GM19468 (cell line): ENCODE measurements around the gene BNIP3.

Experiments
- ATAC-seq: cut with Tn5 transposase; IDR thresholded peaks from one replicate; pipeline ENCODE4 v1.9.1; 2021; ENCODE audit warnings: mild to moderate bottlenecking, moderate library complexity, moderate number of reproducible peaks; ENCODE audit not compliant: unreplicated experiment; ENCODE audit errors: extremely low read depth

BNIP3 gene

DNA sequence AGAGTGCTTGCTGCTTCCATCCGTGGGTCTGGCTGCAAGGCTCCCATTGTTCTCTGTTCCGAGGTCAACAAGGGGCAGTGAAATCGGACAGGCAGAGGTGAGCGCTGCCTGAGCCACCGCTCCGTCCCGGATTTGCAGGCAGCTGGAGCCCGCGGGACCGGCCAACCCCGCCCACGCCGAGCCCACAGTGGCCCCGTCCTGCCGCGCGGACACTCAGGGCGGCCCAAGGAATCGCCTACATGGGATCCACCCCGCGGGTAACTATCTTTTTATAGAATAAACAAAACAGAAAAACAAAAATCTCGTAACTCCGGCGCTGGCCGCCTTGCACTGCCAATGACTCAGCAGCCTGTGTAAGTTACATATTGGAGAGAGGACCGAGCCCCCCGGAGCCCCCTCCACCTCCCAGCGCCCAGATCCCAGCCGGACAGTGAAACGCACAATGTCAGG, 1.9 kb downstream of the BNIP3 start:
- ATAC-seq = no peak

GRCh38 chr10:131979336-131979735, 2.4 kb downstream of the BNIP3 start:
- no peak for ATAC-seq

DNA sequence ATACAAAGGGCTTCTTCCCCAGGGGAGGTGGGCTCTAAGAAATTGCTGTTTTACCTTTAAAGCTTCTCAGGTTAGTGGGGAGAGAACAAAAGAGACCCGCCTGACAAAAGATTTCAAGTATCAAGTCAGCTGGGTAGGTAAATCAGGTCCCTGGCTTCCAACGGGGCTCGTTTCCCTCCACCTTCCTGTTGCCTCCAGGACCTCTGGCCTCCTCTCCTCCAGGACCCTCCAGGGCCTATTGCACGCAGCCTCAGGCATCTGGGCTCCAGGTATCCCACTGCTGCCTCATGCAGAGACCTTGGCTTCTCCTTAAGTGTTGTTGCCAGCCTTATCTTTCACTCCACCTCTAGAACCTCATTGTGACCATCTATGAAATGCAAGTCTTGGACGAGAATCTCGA, 2.9 kb downstream of the BNIP3 start:
- no peak for ATAC-seq

- no peak for ATAC-seq
These were observed 3.4 kb downstream of the BNIP3 start for GRCh38 chr10:131978366-131978765.

DNA sequence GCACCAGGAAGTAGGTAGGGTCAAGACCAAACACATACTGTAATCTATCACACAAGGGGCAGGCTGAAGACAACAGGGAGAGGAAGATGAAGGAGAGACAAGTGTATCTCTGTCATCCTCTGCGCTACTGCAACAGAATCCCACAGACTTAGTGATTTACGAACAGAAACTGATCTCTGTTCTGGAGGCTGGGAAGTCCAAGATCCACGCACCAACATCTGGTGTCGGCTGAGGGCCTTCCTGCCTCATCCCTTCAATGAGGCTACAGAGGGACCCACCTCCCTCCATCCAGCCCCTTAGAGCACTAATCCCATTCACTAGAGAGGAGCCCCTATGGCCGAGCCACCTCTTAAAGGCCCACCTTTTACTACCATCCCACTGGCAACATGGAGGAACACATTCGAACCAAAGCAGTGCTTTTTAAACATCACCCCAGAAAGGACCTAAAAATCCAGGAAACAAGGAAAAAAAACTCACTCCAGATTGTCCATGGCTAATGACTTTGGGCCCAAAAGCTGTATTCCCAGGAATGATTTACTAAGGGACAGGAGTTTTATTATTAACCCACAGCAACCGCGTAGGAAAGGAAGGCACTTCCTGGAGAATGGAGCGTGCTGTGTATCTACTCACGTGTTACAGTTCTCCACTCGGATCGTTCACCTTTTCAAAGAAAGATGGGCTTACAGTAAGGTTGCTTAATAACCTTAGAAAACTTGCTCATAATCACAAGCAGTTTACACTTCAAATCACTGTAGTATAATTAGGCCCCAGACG, 4.2 kb downstream of the BNIP3 start:
- ATAC-seq = no peak

- ATAC-seq = no peak
These were observed 5.9 kb downstream of the BNIP3 start for GRCh38 chr10:131975796-131976195.

- no peak for ATAC-seq
These were observed 6.7 kb downstream of the BNIP3 start for GRCh38 chr10:131975003-131975402.

DNA sequence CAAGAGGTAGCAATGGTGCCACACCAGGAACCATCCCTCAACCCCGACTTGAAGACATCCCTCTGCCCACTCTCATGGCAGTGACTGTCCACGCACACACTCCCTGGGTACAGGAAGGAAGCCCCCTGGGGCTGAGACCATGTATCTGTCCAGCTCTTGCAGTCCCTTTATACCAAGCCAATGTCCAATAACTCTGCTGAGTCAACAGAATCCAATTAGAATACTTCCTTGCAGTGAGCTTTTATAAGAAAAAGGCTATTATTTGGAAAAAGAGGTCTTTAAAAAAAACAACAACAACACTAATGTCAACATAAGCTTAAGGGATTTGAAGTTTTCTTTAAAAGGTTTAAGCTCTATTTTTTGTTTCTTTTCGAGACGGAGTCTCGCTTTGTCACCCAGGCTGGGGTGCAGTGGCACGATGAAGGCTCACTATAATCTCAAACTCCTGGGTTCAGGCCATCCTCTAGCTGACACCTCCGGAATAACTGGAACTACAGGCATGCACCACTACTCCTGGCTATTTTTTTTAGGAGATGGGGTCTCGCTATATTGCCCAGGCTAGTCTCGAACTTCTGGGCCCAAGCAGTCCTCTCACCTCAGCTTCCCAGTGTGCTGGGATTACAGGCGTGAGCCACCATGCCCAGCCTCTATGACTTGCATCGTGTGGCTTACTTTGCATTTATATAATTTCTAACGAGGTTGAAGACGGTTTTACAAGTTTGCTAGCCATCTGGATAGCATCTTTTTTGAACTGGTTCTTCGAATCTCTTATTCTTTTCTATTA, 7.5 kb downstream of the BNIP3 start:
- ATAC-seq = no peak

- no peak for ATAC-seq
These were observed 8.4 kb downstream of the BNIP3 start for GRCh38 chr10:131973160-131973951.

GRCh38 chr10:131972474-131973071, 9.2 kb downstream of the BNIP3 start:
- no peak for ATAC-seq

DNA sequence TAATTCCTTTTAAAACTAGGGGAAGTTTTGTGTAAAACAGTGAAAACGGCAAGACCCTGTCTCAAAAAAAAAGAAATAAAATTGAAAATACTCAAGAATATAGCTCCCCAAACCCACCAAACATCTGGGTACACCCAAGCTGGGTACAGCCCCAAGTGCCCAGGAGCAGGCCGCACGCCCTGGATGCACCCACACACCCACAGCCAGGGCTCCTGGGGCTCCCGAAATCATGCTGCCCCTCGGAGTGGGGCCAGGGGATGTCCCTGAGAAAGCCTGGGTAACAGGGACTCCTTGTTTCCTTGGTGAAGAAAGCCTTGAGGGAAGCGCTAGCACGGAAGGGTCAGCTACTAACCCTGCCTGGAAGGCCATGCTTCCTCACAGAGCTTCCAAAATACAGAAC, 10.1 kb downstream of the BNIP3 start:
- no peak for ATAC-seq

- ATAC-seq = no peak
These were observed 10.8 kb downstream of the BNIP3 start for GRCh38 chr10:131970946-131971345.

DNA sequence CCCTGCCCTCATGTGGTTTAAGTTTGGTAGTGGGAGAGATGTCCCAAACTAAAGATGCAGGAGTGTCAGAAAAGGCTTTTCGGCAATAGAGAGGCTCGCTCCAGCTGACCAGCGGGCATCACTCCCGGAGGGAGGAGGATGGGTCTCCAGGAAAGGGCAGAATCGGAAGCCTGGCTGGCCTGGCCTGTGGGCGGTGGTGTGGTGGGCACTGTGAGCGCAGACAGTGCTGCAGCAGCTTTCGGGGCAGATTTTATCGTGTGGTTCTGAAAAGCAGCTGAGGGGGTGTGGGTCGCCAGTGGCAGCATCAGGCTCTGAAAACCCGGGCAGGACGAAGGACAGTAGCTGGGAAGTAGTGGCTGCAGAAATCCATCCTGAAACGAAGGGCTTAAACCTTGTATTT, 12.8 kb downstream of the BNIP3 start:
- ATAC-seq = no peak

DNA sequence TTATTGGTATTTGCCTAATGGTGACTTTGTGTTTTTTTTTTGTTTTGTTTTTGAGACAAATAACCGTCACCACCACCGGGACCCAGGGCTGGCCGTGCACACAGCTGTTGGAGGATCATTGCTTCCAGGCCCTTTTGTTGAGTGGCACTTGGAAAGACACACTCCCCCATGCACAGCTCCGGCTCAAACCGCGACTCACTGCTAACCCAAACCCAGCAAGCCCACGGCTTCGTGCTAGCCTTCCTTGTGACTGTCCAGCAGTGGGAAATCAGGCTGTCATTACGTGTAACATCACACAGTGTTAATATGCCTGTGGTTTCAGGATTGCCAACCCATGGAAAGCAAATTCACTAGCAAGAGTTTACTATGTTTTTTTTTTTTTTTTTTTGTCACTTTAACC, 17.4 kb downstream of the BNIP3 start:
- no peak for ATAC-seq

DNA sequence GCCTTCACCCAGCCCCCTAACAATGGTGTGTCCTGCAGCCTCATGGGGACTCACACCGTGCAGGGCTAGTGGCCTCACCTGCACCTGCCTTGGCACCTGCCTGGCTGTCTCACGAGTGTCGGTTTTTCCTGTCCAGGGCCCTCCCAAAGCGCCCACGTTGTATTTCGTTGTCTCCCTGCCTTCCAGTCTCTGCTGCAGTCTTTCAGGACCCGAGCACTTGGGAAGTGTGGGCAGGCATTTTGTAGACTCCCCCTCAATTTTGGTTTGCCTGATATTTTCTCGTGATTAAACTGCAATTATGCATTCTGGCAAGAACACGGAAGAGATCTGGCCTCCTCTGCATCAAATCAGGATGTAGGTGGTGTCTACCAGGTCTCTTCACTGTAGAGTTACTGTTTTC, 17.9 kb downstream of the BNIP3 start:
- ATAC-seq = no peak

GRCh38 chr10:131963350-131963749, 18.4 kb downstream of the BNIP3 start:
- ATAC-seq = no peak

DNA sequence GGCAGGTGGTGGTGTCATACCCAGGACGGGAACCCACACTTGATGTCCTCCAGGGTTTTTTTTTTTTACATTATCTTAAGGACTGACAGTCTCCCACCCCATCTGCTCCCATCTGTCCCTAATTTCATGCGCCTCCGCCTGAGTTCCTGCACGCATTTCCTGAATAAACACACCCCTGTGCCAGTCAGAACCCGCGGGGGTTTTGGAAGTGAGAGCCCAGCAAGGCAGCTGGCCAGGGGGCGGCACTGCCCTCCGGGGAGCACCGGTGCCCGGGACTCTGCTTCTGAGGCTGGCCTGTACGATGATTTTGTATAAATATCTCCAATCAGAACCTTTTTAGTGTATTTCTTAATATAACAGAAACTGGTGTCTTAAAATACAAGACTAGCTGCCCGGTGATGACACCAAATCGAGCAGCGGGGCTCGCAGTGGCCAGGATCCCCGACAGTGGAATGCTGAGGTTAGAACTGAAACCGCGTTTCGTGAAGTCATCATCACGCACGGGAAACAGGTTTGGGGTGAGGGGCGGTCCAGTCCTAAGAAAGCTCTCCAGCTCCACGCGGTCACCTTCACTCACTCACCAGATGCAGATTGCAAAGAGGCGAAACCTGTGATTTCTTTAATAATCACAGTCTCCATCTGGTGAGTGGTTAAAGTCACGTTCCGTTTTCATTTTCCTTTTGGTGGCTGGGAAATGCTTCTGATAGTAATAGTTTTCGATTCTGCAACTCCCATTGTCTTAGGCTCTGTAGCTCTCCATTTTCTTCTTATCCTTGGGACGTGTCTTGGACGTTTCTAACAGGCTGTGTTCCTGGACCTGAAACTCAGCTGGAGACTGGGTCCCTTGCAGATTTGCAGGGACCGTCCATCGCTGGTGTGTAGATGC, 19.7 kb downstream of the BNIP3 start:
- no peak for ATAC-seq

DNA sequence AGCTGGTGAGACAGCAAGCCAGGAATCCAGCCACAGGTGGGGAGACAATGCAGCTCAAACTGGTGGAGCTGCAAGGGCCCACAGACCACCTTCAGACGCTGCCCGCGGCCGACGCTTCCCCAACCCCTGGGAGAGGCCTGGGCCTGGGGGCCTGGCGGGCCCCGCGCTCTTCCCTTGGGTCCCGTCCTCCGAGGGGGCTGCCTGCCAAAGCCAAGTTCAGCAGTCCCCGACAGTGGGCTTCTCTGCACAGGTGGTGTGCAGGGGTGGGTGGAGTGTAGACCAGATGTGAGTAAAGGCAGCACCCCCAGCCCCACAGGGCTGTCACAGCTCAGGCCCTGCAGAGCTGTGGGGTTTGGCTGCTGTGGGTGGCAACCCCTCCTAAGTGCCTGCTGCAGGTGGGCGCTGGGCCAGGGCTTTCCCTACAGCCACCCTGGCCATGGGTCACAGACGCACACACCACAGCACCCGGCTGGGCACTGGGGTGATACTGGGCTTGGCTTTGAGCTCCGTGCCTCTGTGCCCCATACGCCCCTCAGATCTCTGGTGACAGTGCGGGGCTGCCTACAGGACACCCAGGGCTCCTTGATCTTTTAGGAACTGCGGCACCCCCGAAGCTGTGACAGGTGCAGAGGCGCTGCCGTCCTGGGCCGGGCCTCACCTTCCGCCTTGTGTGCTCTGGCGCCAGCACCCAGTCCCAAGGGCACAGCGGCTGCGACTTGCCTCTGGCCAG, 20.5 kb downstream of the BNIP3 start:
- no peak for ATAC-seq

GRCh38 chr10:131960631-131961046, 21.1 kb downstream of the BNIP3 start:
- no peak for ATAC-seq
